ENCODE data around the gene PIK3R4. TPM values are rescaled to one million over a fixed set of nuclear protein-coding genes. Genes with fewer than 3 reads are reported as not detected.

PIK3R4 gene
- polyA plus RNA-seq, 1 of the 3 experiments (the other 2 are of a cell fraction) = 27.2 TPM

GRCh38 chr3:130779031-130779430 is 32.4 kb upstream of the PIK3R4 start:
- H3K9me2 ChIP-seq = no peaks in the 10 kb centered on the region
- no peaks in the 10 kb centered on the region for H3K4me1 ChIP-seq (ENCODE audit: control insufficient read depth in 1 of 2, insufficient read depth in 2 of 2, low read depth in 1 of 2, low read length in 1 of 2)
- H3K4me3 ChIP-seq (ENCODE audit: low read depth in 2 of 2, low read length in 1 of 2) = no peak overlapping the region
- H3K27me3 ChIP-seq (ENCODE audit: insufficient read depth) = no peaks in the 10 kb centered on the region
- H4K20me1 ChIP-seq (ENCODE audit: insufficient read depth) = no peaks in the 10 kb centered on the region
- no peaks in the 10 kb centered on the region for H3K79me2 ChIP-seq (ENCODE audit: insufficient read depth)
- no peaks in the 10 kb centered on the region for H3K36me3 ChIP-seq (replicated peaks in 1 of 2; ENCODE audit: control insufficient read depth in 1 of 2, insufficient read depth in 2 of 2, low read length in 1 of 2)
- no peak overlapping the region for H3K9ac ChIP-seq
- CTCF ChIA-PET = no interaction called here
- H2AFZ ChIP-seq (ENCODE audit: low read depth) = no peak overlapping the region
- H3K4me2 ChIP-seq = no peak overlapping the region
- POLR2A ChIA-PET = no interaction called here
- TF ChIP-seq TAF1 (IDR thresholded peaks at IDR 0.05; ENCODE audit: borderline replicate concordance, low read depth, low read length) (no peak), SMC3 (IDR thresholded peaks at IDR 0.05; ENCODE audit: low read depth, low read length) (no peak), NFIC (IDR thresholded peaks at IDR 0.05; ENCODE audit: borderline replicate concordance) (no peak), GABPA (IDR thresholded peaks at IDR 0.05; ENCODE audit: low read depth) (no peak), GATA2 (CRISPR knock-in tag; IDR thresholded peaks at IDR 0.05) (no peak)
- WGBS (ENCODE audit: low lambda C conversion rate) = 76% methylated on average over 1 of the region's 1 CpG
- no peaks in the 10 kb centered on the region for H3F3A ChIP-seq (replicated peaks; ENCODE audit: insufficient read depth)
- H3K27ac ChIP-seq (ENCODE audit: low read depth in 2 of 2, low read length in 1 of 2) = no peak overlapping the region
- no peaks in the 10 kb centered on the region for H3K9me3 ChIP-seq
- no peak for DNase-seq

GRCh38 chr3:130773366-130773765 is 26.7 kb upstream of the PIK3R4 start:
- Histone ChIP-seq H3K4me3 (ENCODE audit: low read depth in 2 of 2, low read length in 1 of 2) (no peak overlapping the region), H2AFZ (ENCODE audit: low read depth) (no peak overlapping the region), H3K9ac (no peak overlapping the region), H3K27me3 (ENCODE audit: insufficient read depth) (no peaks in the 10 kb centered on the region), H4K20me1 (ENCODE audit: insufficient read depth) (no peaks in the 10 kb centered on the region), H3K4me1 (ENCODE audit: control insufficient read depth in 1 of 2, insufficient read depth in 2 of 2, low read depth in 1 of 2, low read length in 1 of 2) (no peaks in the 10 kb centered on the region), H3K9me2 (no peaks in the 10 kb centered on the region), H3F3A (replicated peaks; ENCODE audit: insufficient read depth) (no peaks in the 10 kb centered on the region), H3K9me3 (no peaks in the 10 kb centered on the region), H3K79me2 (ENCODE audit: insufficient read depth) (no peaks in the 10 kb centered on the region), H3K4me2 (no peak overlapping the region), H3K36me3 (replicated peaks in 1 of 2; ENCODE audit: control insufficient read depth in 1 of 2, insufficient read depth in 2 of 2, low read length in 1 of 2) (no peaks in the 10 kb centered on the region), H3K27ac (ENCODE audit: low read depth in 2 of 2, low read length in 1 of 2) (no peak overlapping the region)
- ChIA-PET CTCF (interaction anchor here (1.0 to 5.4 kb wide), 5 partner anchors 11 to 120 kb away, joined by 3 to 28 read pairs (median 4); partner anchors contain the start of gene ATP2C1), POLR2A (no interaction called here)
- TF ChIP-seq PBX3 (IDR thresholded peaks at IDR 0.05) = no peak
- TF ChIP-seq MAX (IDR thresholded peaks at IDR 0.05; ENCODE audit: low read depth) = no peak
- TF ChIP-seq SMC3 (IDR thresholded peaks at IDR 0.05; ENCODE audit: low read depth, low read length) = no peak
- no peak for TF ChIP-seq POLR2AphosphoS5 (IDR thresholded peaks at IDR 0.05; ENCODE audit: low read depth, low read length)
- no peak for TF ChIP-seq TEAD4 (IDR thresholded peaks at IDR 0.05; ENCODE audit: borderline replicate concordance, insufficient read depth)
- TF ChIP-seq ELF1 (IDR thresholded peaks at IDR 0.05) = no peak
- 76% methylated on average over 3 of the region's 3 CpGs for WGBS (ENCODE audit: low lambda C conversion rate)
- DNase-seq = no peak

- Histone ChIP-seq H3K4me2 (no peak overlapping the region), H3K9me2 (no peaks in the 10 kb centered on the region), H2AFZ (ENCODE audit: low read depth) (no peak overlapping the region), H3F3A (replicated peaks; ENCODE audit: insufficient read depth) (no peaks in the 10 kb centered on the region), H4K20me1 (ENCODE audit: insufficient read depth) (no peaks in the 10 kb centered on the region), H3K4me1 (ENCODE audit: control insufficient read depth in 1 of 2, insufficient read depth in 2 of 2, low read depth in 1 of 2, low read length in 1 of 2) (no peaks in the 10 kb centered on the region), H3K27me3 (ENCODE audit: insufficient read depth) (no peaks in the 10 kb centered on the region), H3K79me2 (ENCODE audit: insufficient read depth) (no peaks in the 10 kb centered on the region), H3K9ac (no peak overlapping the region), H3K36me3 (replicated peaks in 1 of 2; ENCODE audit: control insufficient read depth in 1 of 2, insufficient read depth in 2 of 2, low read length in 1 of 2) (no peaks in the 10 kb centered on the region), H3K27ac (ENCODE audit: low read depth in 2 of 2, low read length in 1 of 2) (no peak overlapping the region), H3K4me3 (ENCODE audit: low read depth in 2 of 2, low read length in 1 of 2) (no peak overlapping the region), H3K9me3 (no peaks in the 10 kb centered on the region)
- DNase-seq = no peak
- ChIA-PET POLR2A (no interaction called here), CTCF (interaction anchor here (1.5 to 5.4 kb wide), 3 partner anchors 13 to 121 kb away, joined by 3 to 28 read pairs (median 10); partner anchors contain the start of gene ATP2C1)
- no peak for TF ChIP-seq FOXM1 (IDR thresholded peaks at IDR 0.05; ENCODE audit: low read depth)
- no peak for TF ChIP-seq ELF1 (IDR thresholded peaks at IDR 0.05)
- TF ChIP-seq SIN3A (IDR thresholded peaks at IDR 0.05; ENCODE audit: borderline replicate concordance, low read depth, low read length) = no peak
- no peak for TF ChIP-seq NFIC (IDR thresholded peaks at IDR 0.05; ENCODE audit: borderline replicate concordance)
- TF ChIP-seq RXRA (IDR thresholded peaks at IDR 0.05; ENCODE audit: borderline replicate concordance, low read depth) = no peak
- no peak for TF ChIP-seq SMC3 (IDR thresholded peaks at IDR 0.05; ENCODE audit: low read depth, low read length)
- no peak for TF ChIP-seq TCF12 (IDR thresholded peaks at IDR 0.05)
- no peak for TF ChIP-seq TEAD4 (IDR thresholded peaks at IDR 0.05; ENCODE audit: borderline replicate concordance, insufficient read depth)
- no peak for TF ChIP-seq RFX5 (IDR thresholded peaks at IDR 0.05; ENCODE audit: low read length)
- no peak for TF ChIP-seq GATA2 (CRISPR knock-in tag; IDR thresholded peaks at IDR 0.05)
- TF ChIP-seq CHD2 (IDR thresholded peaks at IDR 0.05; ENCODE audit: low read length, partially characterized antibody) = no peak
- TF ChIP-seq EZH2phosphoT487 (IDR thresholded peaks at IDR 0.05; ENCODE audit: borderline replicate concordance, low read depth) = no peak
These were observed 25.5 kb upstream of the PIK3R4 start for GRCh38 chr3:130772129-130772528.
